C4-2B (cell line): ENCODE results near the gene OGG1.

Source experiments
- CTCF ChIP-seq: fragments of 450-650 bp; conservative IDR thresholded peaks from 2 replicates; pipeline ENCODE4 v1.5.1; 2017; ENCODE audit warnings: mild to moderate bottlenecking
- ZFX ChIP-seq: fragments of 450-650 bp; IDR thresholded peaks from 2 replicates; pipeline ENCODE4 v1.6.1; 2017

- TF ChIP-seq CTCF (no peak), ZFX (no peak)
Observed at GRCh38 chr3:9727743-9728142, 22.0 kb upstream of the OGG1 start.
